OCI-LY1 (cell line): ENCODE data around the gene KLHL26.
"Not testable (repeated sequence)": the region's sequence is repeated elsewhere in the genome, so short reads cannot be mapped to it uniquely, and the experiment has no call there.

ENCODE experiments used
- H2AFZ ChIP-seq: fragments of 200-600 bp; sonication (generic), shearing (Covaris generic); 2 replicates; pipeline ENCODE4 v1.6.0; 2014; ENCODE audit warnings: antibody characterized with exemption, mild to moderate bottlenecking, low read length
- H3F3A ChIP-seq: fragments of 200-600 bp; sonication (generic), shearing (Covaris generic); 2 replicates; pipeline ENCODE4 v1.6.0; 2014; ENCODE audit warnings: mild to moderate bottlenecking, antibody characterized with exemption, low read length, moderate library complexity; ENCODE audit not compliant: insufficient read depth
- H3K27ac ChIP-seq: fragments of 200-600 bp; sonication (generic); 2 replicates; pipeline ENCODE4 v1.5.1; 2014; ENCODE audit warnings: low read length, mixed run types, mild to moderate bottlenecking, low read depth; ENCODE audit not compliant: poor library complexity, severe bottlenecking
- H3K27me3 ChIP-seq: fragments of 200-600 bp; sonication (generic); 2 replicates; pipeline ENCODE4 v1.6.0; 2014; ENCODE audit warnings: antibody characterized with exemption, mild to moderate bottlenecking, low read length, moderate library complexity; ENCODE audit not compliant: insufficient read depth
- H3K36me3 ChIP-seq: fragments of 200-600 bp; sonication (generic); 2 replicates; pipeline ENCODE4 v1.6.1; 2014; ENCODE audit warnings: mild to moderate bottlenecking, antibody characterized with exemption, low read length, moderate library complexity, mixed read lengths; ENCODE audit not compliant: insufficient read depth
- H3K4me1 ChIP-seq: fragments of 200-600 bp; sonication (generic); 2 replicates; pipeline ENCODE4 v1.5.1; 2014; ENCODE audit warnings: mild to moderate bottlenecking, low read length, moderate library complexity; ENCODE audit not compliant: insufficient read depth, severe bottlenecking
- H3K4me2 ChIP-seq: fragments of 200-600 bp; sonication (generic), shearing (Covaris generic); 2 replicates; pipeline ENCODE4 v1.6.1; 2014; ENCODE audit warnings: low read length
- H3K4me3 ChIP-seq: fragments of 200-600 bp; sonication (generic); 2 replicates; pipeline ENCODE4 v1.5.1; 2014; ENCODE audit warnings: low read length, low read depth, mild to moderate bottlenecking, mixed read lengths; ENCODE audit not compliant: poor library complexity, severe bottlenecking
- H3K79me2 ChIP-seq: fragments of 200-600 bp; shearing (Covaris generic); 2 replicates; pipeline ENCODE4 v1.6.1; 2016; ENCODE audit warnings: mixed run types, low read length, mixed read lengths; ENCODE audit not compliant: insufficient read depth
- H3K9ac ChIP-seq: fragments of 200-600 bp; sonication (generic), shearing (Covaris generic); 2 replicates; pipeline ENCODE4 v1.6.1; 2014; ENCODE audit warnings: mild to moderate bottlenecking, low read length, mixed read lengths
- H3K9me2 ChIP-seq: fragments of 200-600 bp; sonication (generic), shearing (Covaris generic); 2 replicates; pipeline ENCODE4 v1.6.1; 2014; ENCODE audit warnings: low read depth, mild to moderate bottlenecking, low read length, mixed read lengths
- H3K9me3 ChIP-seq: fragments of 200-600 bp; shearing (Covaris generic); 2 replicates; pipeline ENCODE4 v1.6.1; 2014; ENCODE audit warnings: low read length, mixed read lengths
- H4K20me1 ChIP-seq: fragments of 200-600 bp; sonication (generic), shearing (Covaris generic); 2 replicates; pipeline ENCODE4 v1.6.0; 2016; ENCODE audit warnings: mild to moderate bottlenecking, low read length; ENCODE audit not compliant: insufficient read depth
- EZH2 ChIP-seq: fragments of 200-600 bp; sonication (generic), shearing (Covaris generic); IDR thresholded peaks from 2 replicates; pipeline ENCODE4 v1.8.0; 2017; ENCODE audit warnings: borderline replicate concordance, mixed run types, mild to moderate bottlenecking, antibody characterized with exemption, low read length, moderate library complexity, mixed read lengths
- TF ChIP-seq, protein P1 (sequence below): fragments of 200-600 bp; sonication (generic), shearing (Covaris generic); IDR thresholded peaks from 2 replicates; pipeline ENCODE4 v1.5.1; 2017; ENCODE audit warnings: mild to moderate bottlenecking, antibody characterized with exemption, low read length, moderate library complexity, mixed read lengths

Gene KLHL26

DNA sequence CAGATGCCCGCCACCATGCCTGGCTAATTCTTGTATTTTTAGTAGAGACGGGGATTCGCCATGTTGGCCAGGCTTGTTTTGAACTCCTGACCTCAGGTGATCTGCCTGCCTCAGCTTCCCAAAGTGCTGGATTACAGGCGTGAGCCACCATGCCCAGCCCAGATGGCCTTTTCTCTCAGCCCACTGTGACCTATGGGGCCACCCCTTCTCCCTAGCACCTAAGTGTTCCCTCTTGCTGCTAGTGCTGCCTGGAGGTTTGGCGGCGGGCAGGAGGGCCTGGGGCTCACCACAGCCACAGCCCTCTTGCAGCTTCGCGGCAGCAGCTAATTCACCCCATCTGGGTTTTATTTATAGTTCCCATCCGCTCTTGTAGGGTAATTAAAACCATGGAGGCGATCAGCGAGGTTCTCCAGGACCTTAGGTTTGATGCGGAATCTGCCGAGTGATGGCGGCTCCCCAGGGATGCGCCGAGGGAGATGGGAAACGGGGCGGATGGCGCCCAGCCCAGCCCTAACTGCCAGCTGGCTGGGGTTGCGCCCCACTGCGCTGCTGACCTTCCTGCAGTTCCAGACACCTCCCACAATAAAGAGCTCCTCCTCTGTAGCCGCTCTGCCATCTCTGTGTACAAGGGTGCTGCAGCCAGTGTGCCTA lies 45.0 kb upstream of the KLHL26 start:
- Histone ChIP-seq H4K20me1 (no peaks in the 10 kb centered on the region), H3K4me1 (peaks cover 49% of the 10 kb centered on the region), H2AFZ (no peak overlapping the region), H3K79me2 (no peaks in the 10 kb centered on the region), H3K9ac (no peak overlapping the region), H3K36me3 (no peaks in the 10 kb centered on the region), H3K4me3 (no peak overlapping the region), H3K27ac (no peak overlapping the region), H3K9me3 (no peaks in the 10 kb centered on the region), H3K27me3 (no peaks in the 10 kb centered on the region; the same call in 1 of the 2 replicates), H3F3A (no peaks in the 10 kb centered on the region), H3K4me2 (no peak overlapping the region), H3K9me2 (no peaks in the 10 kb centered on the region)
- TF ChIP-seq, protein P1, sequence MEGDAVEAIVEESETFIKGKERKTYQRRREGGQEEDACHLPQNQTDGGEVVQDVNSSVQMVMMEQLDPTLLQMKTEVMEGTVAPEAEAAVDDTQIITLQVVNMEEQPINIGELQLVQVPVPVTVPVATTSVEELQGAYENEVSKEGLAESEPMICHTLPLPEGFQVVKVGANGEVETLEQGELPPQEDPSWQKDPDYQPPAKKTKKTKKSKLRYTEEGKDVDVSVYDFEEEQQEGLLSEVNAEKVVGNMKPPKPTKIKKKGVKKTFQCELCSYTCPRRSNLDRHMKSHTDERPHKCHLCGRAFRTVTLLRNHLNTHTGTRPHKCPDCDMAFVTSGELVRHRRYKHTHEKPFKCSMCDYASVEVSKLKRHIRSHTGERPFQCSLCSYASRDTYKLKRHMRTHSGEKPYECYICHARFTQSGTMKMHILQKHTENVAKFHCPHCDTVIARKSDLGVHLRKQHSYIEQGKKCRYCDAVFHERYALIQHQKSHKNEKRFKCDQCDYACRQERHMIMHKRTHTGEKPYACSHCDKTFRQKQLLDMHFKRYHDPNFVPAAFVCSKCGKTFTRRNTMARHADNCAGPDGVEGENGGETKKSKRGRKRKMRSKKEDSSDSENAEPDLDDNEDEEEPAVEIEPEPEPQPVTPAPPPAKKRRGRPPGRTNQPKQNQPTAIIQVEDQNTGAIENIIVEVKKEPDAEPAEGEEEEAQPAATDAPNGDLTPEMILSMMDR: no peak
- TF ChIP-seq EZH2: no peak

DNA sequence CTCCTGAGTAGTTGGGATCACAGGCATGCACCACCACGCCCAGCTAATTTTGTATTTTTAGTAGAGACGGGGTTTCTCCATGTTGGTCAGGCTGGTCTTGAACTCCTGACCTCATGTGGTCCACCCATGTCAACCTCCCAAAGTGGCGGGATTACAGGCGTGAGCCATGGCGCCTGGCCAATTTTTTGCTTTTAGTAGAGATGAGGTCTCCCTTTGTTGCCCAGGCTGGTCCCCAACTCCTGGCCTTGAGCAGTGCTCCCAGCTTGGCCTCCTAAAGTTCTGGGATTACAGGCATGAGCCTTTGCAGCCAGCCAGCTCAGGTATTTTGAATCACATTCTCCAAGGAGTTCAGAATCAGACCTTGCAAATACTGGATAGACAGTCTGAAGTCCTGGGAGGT lies 44.1 kb upstream of the KLHL26 start:
- H3F3A ChIP-seq, H3K9ac ChIP-seq, H3K9me2 ChIP-seq, H3K79me2 ChIP-seq, H4K20me1 ChIP-seq, H3K4me3 ChIP-seq, H3K36me3 ChIP-seq, H3K27me3 ChIP-seq, H2AFZ ChIP-seq, H3K9me3 ChIP-seq: not testable (repeated sequence)
- peak overlapping the region; percentile 61 for H3K27ac ChIP-seq
- H3K4me2 ChIP-seq: peak overlapping the region; percentile 94; the same call in 1 of the 2 replicates
- H3K4me1 ChIP-seq: peaks cover 46% of the 10 kb centered on the region

DNA sequence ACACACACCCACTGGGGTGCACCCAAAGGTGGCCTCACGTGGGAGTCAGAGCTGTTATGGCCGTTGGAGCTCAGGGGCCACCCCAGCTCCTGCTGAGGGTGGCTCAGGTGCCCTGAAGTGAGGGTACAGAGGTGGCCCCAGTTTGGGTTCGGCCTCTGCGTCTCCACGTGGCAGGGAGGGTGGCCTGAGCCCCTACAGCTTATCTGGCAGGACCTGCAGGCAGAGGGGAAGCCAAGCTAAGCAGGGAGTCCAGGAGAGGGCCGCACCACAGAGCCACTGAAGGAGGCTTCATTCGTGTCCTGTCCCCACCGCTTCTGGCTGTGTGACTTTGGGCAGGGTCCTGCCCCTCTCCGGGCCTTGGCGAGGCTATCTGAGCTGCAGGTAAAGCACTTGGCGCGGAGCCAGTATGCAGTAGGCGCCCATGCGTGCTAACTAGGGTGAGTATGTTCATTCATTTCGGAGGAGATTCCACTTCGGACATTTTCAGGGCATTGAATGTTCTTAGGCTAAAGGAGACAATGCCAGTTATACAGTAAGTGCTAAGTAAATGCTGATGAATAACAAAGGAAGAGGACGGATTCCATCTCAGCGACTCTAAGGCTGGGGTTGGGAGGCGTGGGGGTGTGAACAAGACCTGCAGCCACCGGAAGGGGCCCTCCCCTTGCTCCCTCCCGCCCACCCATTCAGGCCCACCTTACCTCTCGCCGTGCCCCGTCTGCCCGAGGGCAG lies 43.3 kb upstream of the KLHL26 start:
- Histone ChIP-seq H3K27ac (peak overlapping the region; percentile 61), H3K4me3 (peak overlapping the region; percentile 61)

More for the DNA sequence above, 43.3 kb upstream of the KLHL26 start:
- Histone ChIP-seq H3K9me3 (no peaks in the 10 kb centered on the region), H3F3A (no peaks in the 10 kb centered on the region), H3K9me2 (no peaks in the 10 kb centered on the region), H3K9ac (peak overlapping the region; percentile 61), H3K4me2 (peak overlapping the region; percentile 94), H2AFZ (no peak overlapping the region), H3K27me3 (no peaks in the 10 kb centered on the region; the same call in 1 of the 2 replicates), H4K20me1 (no peaks in the 10 kb centered on the region), H3K79me2 (no peaks in the 10 kb centered on the region), H3K4me1 (peaks cover 38% of the 10 kb centered on the region), H3K36me3 (no peaks in the 10 kb centered on the region)
- no peak for TF ChIP-seq EZH2
- TF ChIP-seq, protein P1: no peak
